ENCODE data around the gene FRMD4A.
A peak's percentile ranks its signal among the peaks of the same experiment; 100 is the strongest.
"Not testable (repeated sequence)": the region's sequence is repeated elsewhere in the genome, so short reads cannot be mapped to it uniquely, and the experiment has no call there.

Gene FRMD4A

GRCh38 chr10:13801156-13801906 lies 529.4 kb downstream of the FRMD4A start:
- DNase-seq, result no peak

GRCh38 chr10:13797164-13797563 lies 533.6 kb downstream of the FRMD4A start:
- no peak for DNase-seq

GRCh38 chr10:13795653-13796555 lies 534.8 kb downstream of the FRMD4A start:
- no peak for DNase-seq

- no peak for DNase-seq
These were observed 535.6 kb downstream of the FRMD4A start for GRCh38 chr10:13794992-13795612.

GRCh38 chr10:13792006-13792405 lies 538.7 kb downstream of the FRMD4A start:
- DNase-seq, result no peak

GRCh38 chr10:13791483-13791882 lies 539.2 kb downstream of the FRMD4A start:
- no peak for DNase-seq

- DNase-seq, result no peak
These were observed 540.5 kb downstream of the FRMD4A start for GRCh38 chr10:13790196-13790595.

- DNase-seq, result no peak
These were observed 541.3 kb downstream of the FRMD4A start for GRCh38 chr10:13789448-13789829.

GRCh38 chr10:13788711-13789447 lies 541.8 kb downstream of the FRMD4A start:
- no peak for DNase-seq

- DNase-seq, result no peak
These were observed 542.5 kb downstream of the FRMD4A start for GRCh38 chr10:13788320-13788600.

GRCh38 chr10:13787015-13787421 lies 543.7 kb downstream of the FRMD4A start:
- DNase-seq, result peak; percentile 80

GRCh38 chr10:13784067-13784466 lies 546.7 kb downstream of the FRMD4A start:
- no peak for DNase-seq

GRCh38 chr10:13779748-13780147 lies 551.0 kb downstream of the FRMD4A start:
- DNase-seq, result no peak

GRCh38 chr10:13778693-13778960 lies 552.1 kb downstream of the FRMD4A start:
- DNase-seq, result not testable (repeated sequence)

GRCh38 chr10:13776861-13777311 lies 553.8 kb downstream of the FRMD4A start:
- peak; percentile 41 for DNase-seq

GRCh38 chr10:13775786-13776775 lies 554.6 kb downstream of the FRMD4A start:
- peak; percentile 11 for DNase-seq

- DNase-seq, result peak; percentile 17
These were observed 556.3 kb downstream of the FRMD4A start for GRCh38 chr10:13774303-13774893.

GRCh38 chr10:13773496-13774170 lies 557.1 kb downstream of the FRMD4A start:
- peak; percentile 13 for DNase-seq

GRCh38 chr10:13773043-13773442 lies 557.7 kb downstream of the FRMD4A start:
- peak; percentile 13 for DNase-seq

GRCh38 chr10:13771992-13772391 lies 558.7 kb downstream of the FRMD4A start:
- DNase-seq, result no peak

Data from activated CD8-positive, alpha-beta memory T cell treated with anti-CD3 and anti-CD28 coated beads for 24 hours (primary cell).